Myocyte (in vitro differentiated cells): ENCODE measurements around the gene PPM1H. TPM values are rescaled to one million over a fixed set of nuclear protein-coding genes. Genes with fewer than 3 reads are reported as not detected.
A peak's percentile ranks its signal among the peaks of the same experiment; 100 is the strongest.

Source experiments
- DNase-seq: peaks from one replicate; pipeline ENCODE4 v3.0.0-alpha.2; 2012; ENCODE audit warnings: low read depth
- total RNA-seq: library from RNA; depleted of rRNA; stranded (reverse); fragments of >200 nt; gene quantifications from 2 replicates; pipeline ENCODE4 v1.2.3, GENCODE V29; 2014

PPM1H gene
- total RNA-seq, 1 donor from 2014 or later = 24.6 TPM

DNA sequence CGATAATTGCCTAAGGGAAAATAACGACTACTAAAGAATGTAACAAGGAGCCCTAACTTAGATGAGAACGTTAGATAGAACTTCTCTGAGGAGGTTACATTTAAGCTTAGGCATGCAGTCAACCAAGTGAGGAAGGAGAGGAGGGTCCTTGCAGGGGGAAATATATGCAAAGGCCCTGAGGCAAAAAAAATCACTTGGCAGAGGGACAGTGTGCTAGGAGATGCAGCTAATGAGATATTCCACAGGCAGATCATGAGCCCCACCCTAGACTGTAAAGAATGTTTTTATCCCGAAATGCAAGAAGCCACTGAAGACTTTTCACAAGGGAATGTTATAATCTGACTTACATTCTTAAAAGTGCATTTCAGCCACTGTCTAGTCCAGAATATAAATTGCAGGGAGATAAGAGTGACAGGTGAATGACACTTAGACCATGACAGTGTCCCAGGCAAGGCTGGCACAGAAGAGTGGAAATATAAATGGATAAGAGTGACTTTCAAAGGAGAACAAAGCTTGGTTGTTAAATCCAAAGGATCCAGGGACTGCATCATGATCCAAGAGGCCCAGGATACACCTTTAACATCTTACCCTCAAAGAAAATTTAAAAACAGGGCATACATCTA lies 61.0 kb downstream of the PPM1H start:
- DNase-seq = no peak

DNA sequence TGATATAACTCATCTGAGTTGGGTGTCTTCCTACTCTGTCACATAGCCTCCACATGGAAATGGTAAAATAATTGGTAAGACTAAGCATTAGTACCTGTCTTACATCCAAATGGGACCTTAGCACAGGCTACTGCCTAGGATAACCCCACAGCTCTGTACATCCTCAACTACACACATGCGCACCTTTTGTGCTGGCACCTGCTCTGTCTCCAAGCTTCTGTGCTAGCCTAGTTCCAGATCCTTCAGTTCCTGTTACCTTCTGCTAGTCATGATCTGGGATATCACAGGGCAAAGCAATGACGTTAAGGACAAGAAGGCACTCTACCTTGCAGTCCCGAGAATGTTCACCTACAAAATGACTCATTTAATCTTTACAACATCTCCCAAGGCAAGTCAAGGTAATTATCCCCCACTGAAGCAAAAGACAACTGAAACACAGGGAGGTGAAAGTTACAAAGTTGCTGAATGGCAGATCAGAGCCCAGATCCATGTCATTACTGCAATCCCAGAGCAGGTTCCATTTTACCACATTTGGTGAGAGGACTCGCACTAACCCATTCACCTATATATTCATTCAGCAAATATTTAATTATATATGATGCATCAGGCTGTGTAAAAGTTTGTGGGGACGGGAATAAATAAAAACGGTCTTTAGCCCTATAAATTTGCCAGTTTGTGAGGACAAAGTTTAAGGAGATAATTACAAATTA lies 61.7 kb downstream of the PPM1H start:
- no peak for DNase-seq

- no peak for DNase-seq
These were observed 66.1 kb downstream of the PPM1H start for GRCh38 chr12:62868820-62869219.

DNA sequence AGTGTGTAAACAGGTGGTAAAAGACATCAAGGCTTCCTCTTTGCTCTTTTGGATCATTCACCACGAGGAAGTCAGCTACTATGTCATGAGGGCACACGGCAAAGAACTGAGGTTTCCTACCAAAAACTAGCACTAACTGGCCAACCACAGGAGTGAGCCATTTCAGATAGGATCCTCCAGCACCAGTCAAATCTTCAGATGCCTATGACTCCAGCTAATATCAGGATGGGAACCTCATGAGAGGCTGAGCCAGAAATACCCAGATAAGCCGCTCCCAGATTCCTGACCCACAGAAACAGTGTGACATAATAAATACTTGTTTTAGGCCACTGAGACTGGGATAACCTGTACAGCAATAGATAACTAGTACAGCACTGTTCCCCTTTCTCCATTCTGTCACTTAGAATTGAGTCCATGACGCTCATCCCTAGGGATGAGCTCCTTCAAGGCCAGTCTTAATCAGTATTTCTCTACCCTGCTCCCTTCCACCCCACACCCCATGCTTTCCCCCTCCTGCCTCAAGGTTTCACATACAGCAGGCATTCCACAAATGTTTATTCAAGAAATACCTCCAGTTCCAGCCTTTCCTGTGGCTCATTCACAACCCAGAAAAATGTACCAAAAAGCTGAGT lies 68.4 kb downstream of the PPM1H start:
- DNase-seq = peak; percentile 89

- peak; percentile 74 for DNase-seq
These were observed 69.0 kb downstream of the PPM1H start for GRCh38 chr12:62865937-62866336.

DNA sequence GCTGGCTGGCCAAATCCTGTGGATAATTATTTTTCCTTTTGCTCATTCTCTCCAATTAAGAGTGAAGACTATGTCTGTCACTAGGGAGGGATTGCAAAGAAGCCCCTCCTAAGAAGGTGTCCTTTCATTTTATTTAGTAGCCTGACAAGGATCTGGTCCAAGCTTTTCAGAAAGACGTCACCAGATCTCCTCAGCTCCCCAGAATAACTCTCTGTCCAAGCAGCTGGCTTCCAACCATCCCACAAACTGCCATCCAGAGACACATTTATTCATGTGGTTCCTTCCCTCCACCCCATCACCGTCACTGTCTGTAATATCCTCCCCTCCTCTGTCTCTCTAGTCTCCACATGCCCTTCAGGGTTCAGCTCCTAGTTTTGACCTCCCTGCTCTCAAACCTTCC lies 69.9 kb downstream of the PPM1H start:
- peak; percentile 94 for DNase-seq

DNA sequence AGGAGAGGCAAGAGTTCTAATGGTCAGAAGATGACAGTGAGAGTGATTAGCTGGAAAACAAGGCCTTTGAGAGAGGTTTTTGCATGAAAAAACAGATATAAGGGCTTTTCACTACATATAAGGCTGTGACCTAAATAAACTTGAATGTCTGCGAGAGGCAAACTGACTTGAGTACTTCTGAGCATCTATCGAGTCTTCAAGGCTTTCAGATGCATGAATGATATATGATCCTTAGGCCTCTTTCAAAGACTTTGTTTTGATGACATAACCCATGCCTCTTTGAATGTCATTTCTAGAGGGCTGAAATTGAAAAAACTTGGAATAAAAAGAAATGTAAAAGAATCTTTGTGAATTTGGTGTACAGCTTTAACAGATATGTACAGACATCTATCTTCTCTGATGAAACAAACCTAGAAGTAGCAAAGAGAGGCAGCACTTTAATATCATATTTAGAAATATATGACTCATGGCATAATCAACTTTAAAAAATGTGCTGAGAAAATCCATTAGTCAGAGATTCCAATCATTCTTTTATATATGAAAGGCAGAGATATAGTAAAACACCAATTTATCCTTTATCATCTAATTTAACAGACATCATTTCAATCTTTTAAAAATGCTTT lies 72.6 kb downstream of the PPM1H start:
- DNase-seq = no peak

GRCh38 chr12:62861586-62861985 lies 73.4 kb downstream of the PPM1H start:
- DNase-seq = no peak

DNA sequence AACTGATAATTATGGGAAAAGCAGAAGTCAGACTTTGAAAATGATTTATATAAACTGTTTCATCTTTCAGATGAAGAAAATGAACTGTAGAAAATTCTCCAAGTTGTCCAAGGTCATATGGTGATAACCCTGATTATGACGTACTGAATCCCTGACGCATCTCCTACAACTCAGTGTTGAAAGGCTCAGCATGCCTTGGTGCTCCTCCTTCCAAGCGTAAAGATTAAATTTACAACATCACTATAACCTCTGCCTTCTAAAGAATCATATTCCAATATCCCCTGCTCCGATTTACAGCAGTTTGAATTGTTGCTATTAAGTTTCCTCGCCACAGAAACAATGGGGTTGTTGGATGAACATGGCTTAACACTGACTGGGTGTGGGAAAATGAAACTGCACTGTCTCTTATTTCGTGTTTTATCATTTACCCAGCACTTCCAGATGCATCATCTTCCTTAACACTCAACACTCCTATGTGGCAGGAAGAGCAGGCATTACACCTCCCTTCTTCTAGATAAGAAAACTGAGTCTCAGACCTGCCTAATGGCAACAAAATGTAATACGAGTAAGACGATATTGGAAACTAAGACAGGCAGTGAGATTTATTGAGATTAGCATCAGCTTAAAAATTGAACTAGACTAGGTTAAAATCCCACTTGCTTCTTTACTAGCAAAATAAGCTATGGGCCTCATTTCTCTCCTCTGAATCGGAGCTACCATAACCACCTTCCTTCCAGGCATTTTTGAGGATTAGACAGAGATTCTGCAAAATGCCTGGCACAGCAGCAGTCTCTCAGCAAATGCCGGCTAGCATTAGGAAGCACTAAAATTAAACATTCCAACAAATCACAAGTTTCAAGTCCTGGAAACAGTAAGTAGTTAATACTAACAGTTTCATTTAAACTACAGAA lies 74.2 kb downstream of the PPM1H start:
- no peak for DNase-seq

- no peak for DNase-seq
These were observed 74.9 kb downstream of the PPM1H start for GRCh38 chr12:62860020-62860419.

DNA sequence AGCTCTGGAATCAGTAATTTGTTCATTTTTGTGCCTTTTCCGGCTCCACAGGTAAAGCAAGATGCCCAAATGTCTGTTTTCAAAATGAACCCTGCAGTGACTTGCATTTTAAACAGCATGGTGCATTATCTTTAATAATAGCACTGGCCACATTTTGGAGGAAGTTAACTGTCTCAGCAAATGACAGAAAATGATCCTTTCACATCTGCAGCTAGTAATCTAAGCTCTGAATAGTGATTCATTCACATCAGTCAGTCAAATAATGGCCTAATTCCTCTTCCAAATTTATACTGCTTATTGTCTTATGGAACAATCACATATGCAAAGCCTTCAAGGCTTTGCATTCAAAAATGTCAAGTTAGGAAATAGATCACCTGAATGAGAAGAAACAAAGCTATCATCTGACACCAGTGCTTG lies 75.6 kb downstream of the PPM1H start:
- DNase-seq = no peak

DNA sequence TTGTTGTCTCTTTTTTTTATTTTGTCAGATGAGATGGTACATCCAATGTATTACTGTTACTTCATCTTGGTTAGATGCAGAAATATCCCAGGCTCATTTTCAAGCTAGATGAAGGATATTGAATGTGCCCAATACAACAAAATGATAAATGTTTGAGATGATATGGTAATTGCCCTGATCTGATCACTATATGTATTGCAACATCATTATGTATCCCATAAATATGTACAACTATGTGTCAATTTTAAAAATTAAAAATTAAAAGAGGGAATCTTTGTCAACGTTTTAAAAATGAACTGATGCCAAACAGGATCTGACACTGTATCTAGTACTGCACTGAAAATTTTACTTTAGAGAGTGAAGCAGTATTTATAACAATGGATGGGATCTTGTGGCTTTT lies 78.5 kb downstream of the PPM1H start:
- no peak for DNase-seq

DNA sequence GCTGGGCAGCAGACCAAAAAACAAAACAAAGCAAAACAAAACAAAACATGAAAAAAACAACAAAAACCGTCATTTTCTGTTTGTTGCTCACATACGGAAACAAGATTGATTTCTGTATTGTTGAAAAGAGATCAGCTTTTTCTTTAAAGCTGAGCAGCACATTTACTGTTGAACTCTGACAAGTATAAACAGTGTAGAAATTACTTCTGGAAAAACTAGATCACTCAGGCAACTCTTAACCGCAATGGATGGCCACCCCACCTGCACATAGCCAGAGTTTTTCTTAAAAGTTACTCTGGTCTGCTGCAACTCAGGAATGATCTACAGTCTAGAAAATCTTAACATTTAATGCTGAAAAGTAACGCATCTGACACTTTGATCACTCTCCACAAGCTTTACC lies 80.9 kb downstream of the PPM1H start:
- DNase-seq = no peak

GRCh38 chr12:62849398-62849797 lies 85.6 kb downstream of the PPM1H start:
- DNase-seq = no peak

DNA sequence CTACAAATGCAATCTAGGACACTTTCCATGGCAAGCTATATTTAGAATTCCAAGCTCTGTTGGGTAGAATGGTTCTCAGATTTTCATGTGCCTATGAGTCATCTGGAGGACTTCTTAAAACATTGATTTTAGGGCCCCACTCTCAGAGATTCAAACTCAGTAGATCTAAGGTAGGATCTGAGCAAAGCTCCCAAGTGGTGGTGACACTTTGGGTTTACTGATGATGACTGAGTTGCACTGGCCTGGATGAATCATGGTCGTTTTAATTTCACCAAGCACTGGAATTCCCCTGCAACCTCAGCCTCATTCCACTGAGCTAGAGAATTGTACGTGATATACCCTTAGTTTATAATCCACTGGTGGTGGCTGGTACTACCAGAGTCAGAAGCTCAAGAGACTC lies 86.5 kb downstream of the PPM1H start:
- DNase-seq = peak; percentile 84

- DNase-seq = no peak
These were observed 87.2 kb downstream of the PPM1H start for GRCh38 chr12:62847709-62848108.

DNA sequence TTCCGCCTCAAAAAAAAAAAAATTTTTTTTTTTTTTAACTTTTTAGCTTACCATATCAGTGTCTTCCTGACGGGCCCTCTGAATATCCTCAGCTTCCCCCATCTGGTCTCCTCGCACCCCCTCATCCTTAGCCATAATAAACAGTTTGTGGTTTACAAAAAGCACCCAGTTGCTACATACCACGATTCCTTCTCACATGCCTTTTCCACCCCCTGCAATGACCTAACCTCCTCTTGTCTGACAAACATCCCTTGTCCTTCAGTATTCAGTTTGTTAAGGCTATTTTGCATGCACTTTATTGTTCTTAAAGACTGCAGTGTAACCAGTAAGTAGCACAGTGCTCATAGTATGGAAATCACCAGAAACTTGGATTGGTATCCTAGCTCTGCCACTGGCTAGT lies 88.5 kb downstream of the PPM1H start:
- no peak for DNase-seq

- no peak for DNase-seq
These were observed 90.0 kb downstream of the PPM1H start for GRCh38 chr12:62844915-62845314.

DNA sequence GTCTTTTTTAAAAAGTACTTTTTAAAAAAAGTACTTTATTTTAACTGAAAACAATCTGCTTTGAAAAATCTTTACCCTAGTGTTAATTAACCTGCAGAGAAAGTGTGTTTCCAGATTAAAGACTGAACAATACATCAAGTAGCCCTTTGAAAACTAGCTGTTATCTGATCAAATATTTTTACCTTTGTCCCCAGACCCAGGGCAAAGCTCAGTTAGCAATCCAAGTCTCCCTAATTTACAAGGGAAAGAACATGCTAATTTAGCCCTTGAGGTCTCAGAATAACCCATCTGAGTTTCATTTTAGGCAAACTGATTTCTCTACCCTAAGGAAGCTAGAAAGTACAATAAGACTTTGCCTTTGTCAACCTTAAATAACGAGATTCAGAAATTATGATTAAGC lies 91.2 kb downstream of the PPM1H start:
- DNase-seq = no peak

DNA sequence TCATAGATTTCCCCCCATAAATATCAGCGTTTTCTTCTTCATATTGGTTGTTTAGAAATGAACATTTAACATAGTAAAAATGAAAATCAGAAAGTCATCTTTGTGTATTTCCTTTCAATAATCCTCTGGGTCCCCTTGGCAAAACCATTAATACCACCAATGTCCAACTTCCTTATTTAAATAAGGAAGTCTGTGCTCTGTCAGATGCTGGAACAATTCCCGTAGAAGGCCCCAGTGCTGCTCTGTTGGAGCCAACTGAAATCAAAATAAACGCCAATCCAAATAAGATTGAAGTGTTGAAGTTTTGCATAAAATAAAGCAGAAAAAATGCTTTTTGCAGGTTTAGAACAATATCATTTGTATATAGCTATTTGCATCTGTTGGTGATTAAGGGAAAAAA lies 93.1 kb downstream of the PPM1H start:
- no peak for DNase-seq

DNA sequence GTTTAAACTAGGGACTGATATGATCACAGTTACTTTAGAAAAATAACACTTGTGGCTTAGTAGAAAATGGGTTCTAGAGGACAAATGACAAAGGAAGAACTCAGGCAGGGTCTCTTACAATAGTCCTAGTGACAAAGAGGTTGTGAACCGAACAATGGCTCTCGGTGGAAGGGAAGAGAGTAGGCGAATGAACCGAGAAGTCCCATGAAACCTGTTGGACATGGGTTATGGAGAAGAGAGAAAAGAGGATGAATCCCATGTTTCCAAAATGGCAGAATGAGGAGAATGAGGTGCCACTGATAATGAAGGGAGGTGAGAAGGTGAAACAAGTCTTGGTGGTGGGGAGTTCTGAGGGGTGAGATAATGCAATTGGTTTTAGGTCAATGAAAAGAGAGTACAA lies 94.1 kb downstream of the PPM1H start:
- no peak for DNase-seq
